HG02970 (cell line): ENCODE results near the gene LRCH3.
"Not testable (repeated sequence)": the region's sequence is repeated elsewhere in the genome, so short reads cannot be mapped to it uniquely, and the experiment has no call there.

Experiments
- ATAC-seq: cut with Tn5 transposase; IDR thresholded peaks from one replicate; pipeline ENCODE4 v1.9.1; 2021; ENCODE audit warnings: mild to moderate bottlenecking, moderate library complexity, moderate number of reproducible peaks; ENCODE audit not compliant: unreplicated experiment, low FRiP score

The LRCH3 gene

DNA sequence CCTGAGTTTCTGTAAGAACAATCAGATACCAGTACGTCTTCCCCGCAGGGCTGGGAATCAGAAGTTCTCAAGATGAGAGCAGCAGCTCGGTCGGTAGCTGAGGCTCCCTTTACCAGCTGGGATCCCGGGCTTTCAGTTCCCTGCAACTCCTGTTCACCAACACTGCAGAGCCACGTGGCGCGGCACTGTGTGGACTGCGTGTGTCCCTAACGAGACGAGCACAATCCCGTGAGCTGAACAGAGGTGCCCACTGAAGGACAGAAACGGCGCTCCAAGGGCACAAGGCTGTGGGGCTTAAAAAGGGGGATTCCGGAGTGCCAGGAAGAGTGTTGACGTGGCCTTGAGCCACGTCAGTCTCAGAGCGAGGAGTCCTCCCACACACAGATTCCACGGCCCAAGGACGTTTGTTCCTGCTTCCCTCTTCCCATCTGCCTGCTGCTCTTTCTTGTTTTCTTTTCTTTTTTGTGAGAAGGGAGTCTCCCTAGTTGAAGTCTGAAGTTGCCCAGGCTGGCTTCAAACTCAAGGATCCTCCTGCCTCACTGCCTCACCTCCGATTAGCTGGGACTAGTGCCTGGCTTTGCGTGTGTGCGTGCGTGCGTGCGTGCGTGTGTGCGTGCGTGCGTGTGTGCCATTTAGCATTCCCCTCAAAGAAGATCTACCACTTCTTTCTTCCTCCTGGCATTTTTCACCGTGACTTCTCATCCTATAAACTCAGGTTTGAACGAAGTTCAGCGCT lies 121.9 kb downstream of the LRCH3 start:
- no peak for ATAC-seq

DNA sequence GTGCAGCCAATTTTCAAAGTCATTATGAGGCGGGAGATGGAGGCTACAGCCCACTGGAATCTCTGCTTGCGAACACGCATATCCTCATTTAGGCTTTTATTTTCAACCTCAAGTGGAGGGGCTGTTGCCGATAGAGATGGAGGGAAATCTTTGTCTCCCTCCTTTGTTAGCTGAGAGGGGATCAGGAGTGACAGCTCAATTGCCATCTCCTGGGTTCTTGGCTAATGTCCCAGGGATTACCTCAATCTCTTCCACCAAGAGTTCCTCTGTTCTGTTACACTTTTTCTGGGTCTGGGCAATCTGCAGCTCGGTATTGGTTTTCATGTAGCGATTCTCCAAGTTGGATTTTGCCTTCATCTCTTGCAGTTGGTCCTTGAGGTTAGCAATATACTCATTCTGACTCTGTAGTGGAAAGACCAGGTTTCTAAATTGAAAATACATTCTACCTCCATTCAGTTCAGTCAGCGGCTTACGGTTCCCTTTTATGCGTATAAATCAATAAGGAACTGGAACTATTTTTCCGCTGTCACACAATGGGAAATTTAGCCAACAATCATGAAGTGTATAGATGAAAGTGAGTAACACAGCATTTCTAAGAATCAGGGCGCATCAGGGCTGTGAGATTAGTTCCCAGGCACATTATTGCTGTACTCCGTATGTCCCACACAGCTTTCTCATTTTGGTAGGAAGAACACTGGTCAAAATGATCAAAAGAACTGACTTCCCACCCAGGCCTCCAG lies 122.8 kb downstream of the LRCH3 start:
- ATAC-seq: no peak

DNA sequence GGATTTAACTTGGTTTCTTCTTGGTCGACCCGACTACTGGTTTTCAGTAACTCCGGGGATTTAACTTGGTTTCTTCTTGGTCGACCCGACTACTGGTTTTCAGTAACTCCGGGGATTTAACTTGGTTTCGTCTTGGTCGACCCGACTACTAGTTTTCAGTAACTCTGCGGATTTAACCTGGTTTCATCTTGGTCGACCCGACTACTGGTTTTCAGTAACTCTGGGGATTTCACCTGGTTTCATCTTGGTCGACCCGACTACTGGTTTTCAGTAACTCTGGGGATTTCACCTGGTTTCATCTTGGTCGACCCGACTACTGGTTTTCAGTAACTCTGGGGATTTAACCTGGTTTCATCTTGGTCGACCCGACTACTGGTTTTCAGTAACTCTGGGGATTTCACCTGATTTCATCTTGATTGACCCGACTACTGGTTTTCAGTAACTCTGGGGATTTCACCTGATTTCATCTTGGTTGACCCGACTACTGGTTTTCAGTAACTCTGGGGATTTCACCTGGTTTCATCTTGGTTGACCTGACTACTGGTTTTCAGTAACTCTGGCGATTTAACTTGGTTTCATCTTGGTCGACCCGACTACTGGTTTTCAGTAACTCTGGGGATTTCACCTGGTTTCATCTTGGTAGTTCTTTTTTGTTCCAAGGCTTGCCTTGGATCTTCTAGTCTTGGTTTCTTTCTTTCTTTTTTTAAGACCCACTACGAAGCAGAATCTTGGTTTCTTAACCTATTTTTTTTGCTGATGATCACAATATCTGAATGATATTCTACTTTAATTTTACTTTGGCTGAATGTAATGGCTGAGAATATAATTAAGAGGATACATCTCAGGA lies 130.6 kb downstream of the LRCH3 start:
- not testable (repeated sequence) for ATAC-seq

DNA sequence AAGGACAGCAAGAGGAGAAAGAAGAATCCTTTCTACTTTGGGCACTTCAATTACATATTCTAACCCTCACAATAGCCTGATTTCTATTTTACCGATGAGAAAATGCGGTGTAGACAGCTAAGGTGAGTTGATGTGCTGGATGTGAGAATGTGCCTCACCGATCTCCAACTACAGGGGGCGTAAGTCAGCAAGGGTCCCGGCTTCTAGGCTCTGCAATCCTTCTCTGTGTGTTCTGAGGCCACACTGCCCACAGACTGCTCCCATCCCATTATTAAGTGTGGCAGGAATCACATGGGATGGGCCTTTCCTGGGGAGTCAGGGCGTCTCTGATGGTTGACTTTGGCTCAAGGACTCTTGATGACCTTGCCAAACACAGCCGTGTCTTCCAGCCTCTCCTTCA lies 135.4 kb downstream of the LRCH3 start:
- ATAC-seq: no peak

DNA sequence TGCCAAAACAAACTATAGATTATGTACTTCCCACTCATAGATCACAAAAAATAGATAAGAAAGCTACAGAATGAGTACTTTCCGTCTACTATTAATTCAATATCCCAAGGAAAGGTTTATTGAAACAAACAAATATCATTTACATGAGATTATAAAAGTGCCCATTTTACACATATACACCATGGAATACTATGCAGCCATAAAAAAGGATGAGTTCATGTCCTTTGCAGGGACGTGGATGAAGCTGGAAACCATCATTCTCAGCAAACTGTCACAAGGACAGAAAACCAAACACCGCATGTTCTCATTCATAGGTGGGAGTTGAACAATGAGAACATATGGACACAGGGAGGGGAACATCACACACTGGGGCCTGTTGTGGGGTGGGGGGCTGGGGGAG lies 136.5 kb downstream of the LRCH3 start:
- not testable (repeated sequence) for ATAC-seq

DNA sequence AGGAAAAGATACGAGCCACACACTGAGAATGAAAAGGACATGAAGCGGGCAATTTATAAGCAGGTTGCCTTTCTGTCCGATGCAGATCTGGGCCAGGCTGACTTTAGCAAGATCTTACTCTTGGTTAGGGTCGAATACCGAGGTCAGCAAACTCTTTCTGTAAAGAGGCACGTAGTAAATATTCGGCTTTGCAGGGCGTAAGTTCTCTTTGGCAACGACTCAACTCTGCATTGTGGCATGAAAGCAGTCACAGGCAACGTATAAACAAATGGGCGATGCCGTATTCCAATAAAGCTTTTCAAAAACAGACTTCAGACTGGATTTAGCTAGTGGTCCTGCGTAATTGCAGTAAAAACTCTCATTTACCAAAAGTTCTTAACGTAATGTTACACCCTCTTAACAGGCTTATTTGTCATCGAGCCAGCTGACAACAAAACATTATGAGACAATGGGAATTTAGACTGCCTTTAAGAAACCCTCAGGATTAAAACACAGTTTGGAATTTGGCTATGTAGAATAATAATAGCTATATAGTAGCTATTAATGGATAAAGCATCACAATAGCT lies 145.8 kb downstream of the LRCH3 start:
- ATAC-seq: no peak
